GM21360 (cell line): ENCODE measurements around the gene GSK3B.
A peak's percentile ranks its signal among the peaks of the same experiment; 100 is the strongest.
"Not testable (repeated sequence)": the region's sequence is repeated elsewhere in the genome, so short reads cannot be mapped to it uniquely, and the experiment has no call there.

Experiments used
- ATAC-seq: cut with Tn5 transposase; IDR thresholded peaks from one replicate; pipeline ENCODE4 v1.9.1; 2021; ENCODE audit warnings: mild to moderate bottlenecking, moderate library complexity; ENCODE audit not compliant: unreplicated experiment

The GSK3B gene

DNA sequence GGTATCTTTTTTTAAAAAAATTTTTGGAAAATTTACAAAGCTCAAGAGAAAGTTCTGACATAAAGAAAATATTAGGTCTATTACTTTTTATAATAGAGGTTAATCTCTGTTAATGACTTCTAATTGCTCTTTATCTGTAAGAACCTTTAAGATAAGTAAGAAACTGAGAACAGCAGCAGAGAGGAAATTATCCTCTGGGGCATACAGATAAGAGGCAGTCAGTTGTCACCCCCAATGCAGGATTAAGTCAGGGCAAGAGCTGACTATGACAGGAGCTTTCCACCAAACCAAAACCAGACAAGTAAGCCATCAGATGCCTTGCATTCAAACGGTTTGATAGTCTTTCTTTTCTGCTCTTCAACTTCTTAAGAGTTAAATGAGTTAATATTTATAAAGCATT is 149.0 kb downstream of the GSK3B start:
- no peak for ATAC-seq

DNA sequence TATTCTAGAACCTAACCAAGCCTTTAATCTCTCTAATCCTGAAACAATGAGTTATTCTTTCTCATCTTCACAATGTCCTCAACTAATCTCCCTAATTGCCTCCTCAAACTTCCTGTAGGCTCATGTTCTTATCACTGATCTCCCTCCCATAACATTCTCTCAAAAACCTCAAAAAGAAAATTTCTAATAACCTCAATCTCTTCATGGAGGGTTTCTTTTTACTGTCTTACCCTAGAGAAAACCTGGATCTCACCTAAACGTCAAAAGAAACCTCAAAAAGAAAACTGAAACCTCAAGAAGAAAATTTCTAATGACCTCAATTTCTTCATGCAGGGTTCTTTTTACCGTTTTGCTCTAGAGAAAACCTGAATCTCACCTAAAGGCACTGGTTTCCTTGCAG is 150.2 kb downstream of the GSK3B start:
- no peak for ATAC-seq

DNA sequence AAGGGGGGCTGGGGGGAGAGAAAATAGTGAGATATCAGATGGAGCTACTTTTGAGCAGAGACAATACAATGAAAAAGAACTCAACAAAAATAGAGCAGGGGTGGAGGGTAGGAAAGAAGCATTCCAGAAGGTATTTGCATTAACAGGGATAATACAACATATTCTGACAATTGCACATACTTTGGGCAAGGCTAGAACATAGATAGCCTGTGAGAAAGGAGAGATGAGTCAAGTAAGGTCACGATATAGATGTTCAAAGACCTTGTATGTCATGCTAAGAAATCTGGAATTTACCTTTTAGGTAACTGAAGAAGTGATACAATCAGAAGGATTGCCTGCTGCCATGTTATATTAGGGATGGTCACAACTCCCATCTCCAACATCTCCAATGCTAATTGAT is 155.2 kb downstream of the GSK3B start:
- ATAC-seq: no peak

DNA sequence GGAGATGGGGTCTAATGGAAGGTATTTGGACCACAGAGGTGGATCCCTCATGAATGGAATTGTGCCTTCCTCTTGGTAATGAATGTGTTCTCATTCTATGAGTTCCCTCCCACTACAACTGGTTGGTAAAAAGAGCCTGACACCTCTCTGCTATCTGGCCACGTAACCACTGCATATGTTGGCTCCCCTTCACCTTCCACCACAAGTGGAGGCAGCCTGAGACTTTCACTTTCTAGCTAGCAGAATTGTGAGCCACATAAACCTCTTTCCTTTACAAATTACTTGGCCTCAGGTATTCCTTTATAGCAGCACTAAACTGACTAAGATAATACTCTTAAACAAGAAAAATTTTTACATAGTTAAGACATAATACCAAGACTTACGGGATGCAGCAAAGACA is 157.0 kb downstream of the GSK3B start:
- ATAC-seq: peak; percentile 99

DNA sequence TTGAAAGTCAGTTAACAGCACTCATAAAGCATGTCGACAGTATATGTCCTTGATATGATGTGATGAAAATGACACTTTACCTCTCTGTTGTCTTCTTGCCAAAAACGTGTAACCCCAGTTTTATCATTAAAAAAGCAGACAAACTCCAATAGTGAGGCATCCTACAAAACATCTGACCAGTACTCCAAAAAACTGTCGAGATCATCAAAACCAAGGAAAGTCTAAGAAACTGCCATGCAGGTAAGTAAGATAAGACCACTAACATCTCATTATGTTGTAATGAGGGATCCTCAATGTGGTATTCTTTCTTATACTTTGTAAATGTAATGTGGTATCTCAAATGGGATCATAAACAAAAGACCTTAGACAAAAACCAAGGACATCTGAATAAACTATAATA is 160.0 kb downstream of the GSK3B start:
- no peak for ATAC-seq

DNA sequence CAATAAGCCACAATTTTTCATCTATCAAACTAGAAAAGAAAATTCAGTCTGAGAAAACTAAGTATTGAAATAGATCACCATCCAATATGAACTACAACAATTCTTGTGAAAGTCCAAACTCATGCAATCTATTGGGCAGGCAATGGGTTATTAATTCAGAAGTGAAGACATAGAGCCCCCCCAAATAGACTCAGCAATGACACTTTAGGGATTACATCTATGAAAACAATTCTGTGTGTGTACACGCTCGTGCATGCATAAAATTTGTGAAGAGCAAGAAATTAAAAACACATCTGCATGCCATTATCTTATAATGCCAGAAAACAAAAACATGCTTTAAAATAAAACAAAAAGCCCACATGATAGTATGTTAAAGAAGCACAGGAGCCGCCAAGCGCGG is 161.0 kb downstream of the GSK3B start:
- ATAC-seq: no peak

DNA sequence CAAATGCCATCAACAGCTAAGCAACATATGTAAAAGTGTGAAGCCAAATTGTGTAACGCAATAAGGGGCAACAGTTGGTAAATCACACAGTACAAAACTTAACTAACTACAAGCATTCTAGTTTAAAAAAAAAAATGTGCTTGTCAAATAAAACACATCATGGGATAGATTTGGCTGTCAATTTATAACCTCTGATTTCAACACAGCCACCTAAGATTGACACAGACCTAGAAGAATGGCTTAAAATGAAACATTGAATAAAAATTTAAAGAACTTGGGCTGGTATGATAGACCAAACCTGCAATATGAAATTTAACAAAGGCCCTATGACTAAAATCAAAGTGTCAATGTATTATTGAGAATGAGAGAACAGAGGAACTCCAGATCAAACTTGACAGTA is 164.0 kb downstream of the GSK3B start:
- ATAC-seq: no peak

DNA sequence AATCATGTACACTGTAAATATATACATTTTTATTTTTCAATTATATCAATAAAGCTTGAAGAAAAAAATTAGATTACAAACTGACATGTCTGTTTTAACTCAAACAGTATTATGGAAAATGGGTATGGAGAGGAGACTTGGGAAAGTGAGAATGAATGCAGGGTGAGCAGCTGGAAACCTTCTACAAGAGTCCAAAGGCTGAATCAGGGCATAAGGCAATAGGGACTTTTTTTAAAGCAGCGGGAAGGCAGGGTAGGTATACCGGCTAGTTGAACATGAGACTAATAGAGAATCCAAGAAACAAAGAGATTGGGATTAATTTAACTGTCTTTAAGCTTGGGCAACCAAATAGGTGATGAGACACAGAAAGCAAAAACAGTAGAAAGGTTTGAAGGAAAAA is 167.1 kb downstream of the GSK3B start:
- no peak for ATAC-seq

DNA sequence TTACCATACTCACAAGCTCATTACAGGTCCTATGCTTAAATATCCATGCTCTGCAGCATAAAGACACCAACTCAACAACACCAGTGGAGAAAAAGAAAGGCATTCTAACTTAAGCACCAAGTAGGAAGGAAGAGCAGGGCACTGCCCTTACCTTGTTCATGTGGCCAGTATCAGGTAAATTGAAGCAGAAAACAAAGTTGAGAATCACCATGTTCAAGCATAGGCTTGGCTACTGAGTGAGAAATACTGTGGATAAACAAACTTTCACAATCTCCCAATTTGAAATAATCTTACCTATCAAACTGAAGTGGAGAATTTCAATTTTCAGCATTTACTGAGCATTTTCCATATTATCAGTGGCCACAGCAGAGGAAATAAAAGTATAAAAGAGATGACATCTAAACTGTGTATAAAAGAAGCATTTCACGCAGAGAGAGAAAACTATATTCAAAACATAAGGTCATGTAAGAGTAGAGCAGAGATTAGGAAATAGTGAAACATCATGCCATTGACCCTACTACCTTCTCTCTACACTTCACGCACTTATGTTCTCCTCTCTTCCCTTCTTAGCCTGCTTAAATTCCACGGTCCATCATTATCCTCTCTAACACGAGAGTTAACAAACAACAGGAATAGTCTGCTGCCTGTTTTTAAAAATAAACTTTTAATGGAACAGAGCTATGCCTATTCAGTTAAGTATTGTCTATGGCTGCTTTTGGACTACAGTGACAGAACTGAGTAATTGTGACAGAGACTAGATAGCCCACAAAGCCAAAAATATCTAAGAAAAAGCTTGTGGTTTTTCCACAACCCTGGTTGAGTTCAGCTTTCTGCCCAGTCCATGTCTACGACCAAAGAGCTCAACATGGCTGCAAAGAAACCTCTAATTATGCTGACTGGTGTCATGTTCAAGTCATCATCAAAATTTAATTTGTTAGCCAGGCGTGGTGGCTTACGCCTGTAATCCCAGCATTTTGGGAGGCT is 169.8 kb downstream of the GSK3B start:
- ATAC-seq: no peak

DNA sequence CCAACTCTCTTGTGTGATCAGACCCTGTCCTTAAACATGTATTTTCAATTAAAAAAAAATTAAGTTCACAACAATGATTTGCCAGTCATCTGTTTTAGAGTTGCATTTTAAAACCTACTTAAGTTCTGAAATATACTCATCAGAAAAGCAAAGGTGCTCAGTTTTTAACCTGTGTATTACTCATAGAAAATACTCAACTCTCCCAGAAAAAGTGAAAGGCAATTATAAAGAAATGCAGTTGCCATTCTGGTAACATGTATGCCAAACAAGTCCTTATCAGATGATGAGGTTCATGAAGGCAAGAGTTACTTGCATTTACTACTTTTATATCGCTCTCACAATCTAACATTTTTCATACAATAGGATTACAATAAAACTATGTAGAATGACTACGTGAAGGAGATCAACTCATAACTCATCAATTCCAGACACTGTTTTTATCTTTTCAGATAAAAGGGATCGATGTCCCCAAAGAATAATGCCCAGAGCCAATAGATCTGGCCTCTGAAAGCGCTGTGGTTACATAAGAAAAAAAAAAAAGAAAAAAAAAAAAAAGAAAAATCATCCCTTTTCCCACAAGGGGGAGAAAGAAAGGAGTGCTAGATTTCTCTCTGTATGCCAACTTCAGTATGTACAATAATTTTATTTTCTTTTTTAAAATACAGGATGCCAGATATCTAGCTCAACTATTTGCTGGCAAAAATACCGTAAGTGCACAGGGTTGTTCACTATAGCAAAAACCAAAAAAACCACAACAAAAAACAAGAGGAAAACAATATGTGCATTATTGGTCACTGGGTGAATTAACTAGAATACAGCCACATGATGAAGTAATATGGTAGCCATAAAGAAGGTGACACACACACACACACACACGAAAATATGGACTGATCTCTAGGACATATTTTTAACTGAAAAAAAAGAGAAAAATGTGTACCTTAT is 175.0 kb downstream of the GSK3B start:
- no peak for ATAC-seq

DNA sequence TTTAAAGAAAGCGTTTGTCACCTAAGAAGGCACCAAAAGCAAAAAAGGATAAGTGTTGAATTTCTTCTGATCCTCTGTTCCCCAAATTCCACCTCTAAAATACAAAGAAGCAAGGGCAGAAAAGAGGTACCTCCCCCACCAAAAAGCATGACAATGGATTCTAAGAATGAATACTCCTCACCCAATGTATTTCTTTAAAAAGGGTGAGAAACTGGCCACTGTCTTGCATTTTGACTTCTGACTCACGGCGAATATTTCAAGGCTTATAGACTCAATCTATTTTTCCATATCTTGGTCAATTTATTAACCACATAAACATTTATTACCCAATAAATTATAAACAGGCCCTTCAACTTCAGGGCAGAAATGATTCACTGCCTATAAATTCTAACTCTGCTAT is 181.2 kb downstream of the GSK3B start:
- ATAC-seq: no peak

DNA sequence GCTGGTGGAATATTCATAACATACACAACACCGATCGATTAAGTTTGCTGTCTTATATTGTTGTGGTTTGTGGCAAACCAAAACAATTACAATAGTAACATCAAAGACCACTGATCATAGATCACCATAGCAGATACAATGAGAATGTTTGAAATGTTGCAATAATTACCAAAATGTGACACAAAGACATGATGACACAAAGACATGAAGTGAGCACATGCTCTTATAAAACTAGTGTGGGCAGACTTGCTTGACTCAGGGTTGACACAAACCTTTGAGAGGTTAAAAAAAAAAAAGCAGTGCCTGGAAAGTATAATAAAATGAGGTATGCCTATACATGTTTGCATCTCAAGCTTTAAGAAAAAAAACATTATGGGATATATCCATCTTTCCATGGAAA is 182.0 kb downstream of the GSK3B start:
- no peak for ATAC-seq

DNA sequence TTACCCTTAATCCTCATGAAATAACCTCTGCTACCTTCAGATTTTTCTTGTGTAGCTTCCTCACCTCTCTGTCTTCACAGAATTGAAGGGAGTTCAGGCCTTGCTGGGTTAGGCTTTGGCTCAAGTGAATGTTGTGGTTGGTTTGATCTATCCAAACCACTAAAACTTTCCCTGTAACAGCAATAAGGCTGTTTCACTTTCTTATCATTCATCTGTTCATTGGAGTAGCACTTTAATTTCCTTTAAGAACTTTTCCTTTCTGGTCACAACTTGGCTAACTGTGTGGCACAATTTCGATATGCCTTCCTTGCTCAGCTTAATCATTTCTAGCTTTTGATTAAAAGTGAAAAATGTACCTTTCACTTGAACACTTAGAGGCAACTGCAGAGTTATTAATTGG is 182.5 kb downstream of the GSK3B start:
- no peak for ATAC-seq

DNA sequence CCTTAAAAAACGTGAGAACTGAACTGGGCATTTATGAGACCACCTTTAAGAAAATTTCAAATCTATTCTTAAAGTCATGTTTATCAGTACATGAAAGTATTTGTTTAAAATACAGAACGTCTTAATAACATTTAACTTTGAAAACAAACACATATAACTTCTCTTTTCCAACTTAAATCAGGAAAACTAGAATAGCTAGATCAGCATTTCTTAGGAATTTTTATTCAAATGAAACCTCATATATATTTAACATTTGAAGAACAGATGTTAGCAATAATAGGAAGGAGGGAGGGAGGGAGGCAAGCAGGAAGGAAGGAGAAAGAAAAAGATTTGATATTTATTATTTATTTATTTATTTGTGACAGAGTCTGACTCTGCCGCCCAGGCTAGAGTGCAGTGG is 192.2 kb downstream of the GSK3B start:
- ATAC-seq: no peak

DNA sequence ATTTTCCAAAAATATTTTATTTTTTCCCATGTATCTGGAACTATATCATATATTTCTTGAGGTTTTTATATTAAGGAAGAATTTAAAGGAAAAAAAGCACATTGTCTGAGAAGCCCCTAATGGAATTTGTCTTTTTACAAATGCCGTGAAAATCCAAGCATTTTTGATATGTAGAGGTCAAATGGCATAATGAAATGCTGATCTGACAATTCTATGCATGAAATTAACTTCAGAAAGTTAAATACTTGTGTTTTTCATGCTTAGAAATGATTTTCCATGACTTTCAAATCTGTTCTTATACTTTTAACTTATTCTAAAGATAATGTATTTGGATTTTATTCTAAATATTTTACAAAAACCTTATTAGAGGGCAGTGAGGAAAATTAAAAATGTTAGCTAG is 193.1 kb downstream of the GSK3B start:
- ATAC-seq: no peak

DNA sequence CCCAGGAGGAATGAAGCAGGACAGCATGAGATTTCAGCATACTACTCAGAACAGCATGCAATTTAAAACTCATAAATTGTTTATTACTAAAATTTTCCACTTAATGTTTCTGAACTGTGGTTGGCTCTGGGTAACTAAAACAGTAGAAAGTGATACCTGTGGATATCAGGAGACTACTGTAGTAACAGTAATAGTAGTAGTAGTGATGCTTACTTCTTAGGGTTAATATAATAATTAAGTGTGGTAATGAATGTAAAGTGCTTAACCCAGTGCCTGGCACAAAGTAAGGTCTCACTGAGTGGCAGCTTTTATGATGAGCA is 195.1 kb downstream of the GSK3B start:
- ATAC-seq: no peak

DNA sequence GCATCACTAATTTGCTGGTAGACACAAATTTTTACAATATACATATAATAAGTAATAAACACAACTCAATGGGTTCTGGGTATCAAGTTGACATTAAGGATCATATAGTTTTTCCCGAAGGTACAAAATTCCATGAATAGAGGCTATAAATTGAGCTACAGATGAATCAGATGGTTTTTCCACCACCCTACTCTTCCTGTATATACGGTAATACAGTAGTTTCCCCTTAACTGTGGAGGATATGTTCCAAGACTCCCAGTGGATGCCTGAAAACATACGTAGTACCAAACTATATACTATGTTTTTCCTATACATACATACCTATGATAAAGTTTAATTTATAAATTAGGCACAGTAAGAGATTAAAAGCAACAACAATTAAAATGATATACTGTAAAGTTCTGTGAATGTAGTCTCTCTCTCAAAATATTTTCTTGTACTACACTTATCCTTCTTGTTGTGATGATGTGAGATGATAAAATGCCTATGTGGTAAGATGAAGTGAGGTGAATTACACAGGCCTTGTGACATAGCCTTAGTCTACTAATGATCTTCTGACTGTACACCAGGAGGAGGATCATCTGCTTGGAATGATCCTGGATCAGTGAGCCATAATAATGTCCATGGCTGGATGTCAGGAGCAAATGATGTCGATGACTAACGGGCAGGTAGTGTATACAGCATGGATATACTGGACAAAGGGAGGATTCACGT is 195.6 kb downstream of the GSK3B start:
- ATAC-seq: no peak

DNA sequence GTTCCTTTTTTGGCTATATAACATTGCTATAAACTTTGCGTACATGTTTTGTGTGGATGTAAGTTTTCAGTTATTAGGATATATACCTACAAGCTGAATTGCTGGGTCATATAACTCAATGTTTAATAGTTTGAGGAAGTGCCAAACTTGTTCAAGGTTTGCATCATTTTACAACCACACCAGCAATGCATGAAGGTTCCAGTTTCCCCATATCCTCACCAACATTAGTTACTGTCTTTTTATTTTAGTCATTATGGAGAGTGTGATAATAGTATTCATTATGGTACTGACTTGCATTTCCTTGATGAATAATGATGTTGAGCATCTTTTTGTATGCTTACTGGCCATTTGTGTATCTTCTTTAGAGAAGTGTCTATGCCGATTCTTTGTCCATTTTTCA is 200.1 kb downstream of the GSK3B start:
- no peak for ATAC-seq

DNA sequence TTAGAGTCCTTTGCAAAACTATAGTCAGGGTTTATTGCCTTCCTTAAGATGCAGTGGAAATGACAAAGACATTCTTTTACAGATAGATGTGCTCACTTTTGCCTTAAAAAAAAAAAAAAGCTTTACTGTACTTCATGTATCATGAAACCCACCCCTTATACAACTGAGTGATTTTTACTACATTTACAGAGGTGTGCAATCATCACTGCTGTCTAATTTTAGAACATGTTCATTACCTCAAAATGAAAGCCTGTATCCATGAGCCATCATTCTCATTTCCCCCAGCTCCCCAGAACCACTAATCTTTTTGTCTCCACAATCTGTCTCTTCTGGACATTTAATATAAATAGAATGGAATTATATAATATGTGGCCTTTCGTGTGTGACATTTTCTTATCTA is 200.5 kb downstream of the GSK3B start:
- ATAC-seq: no peak

DNA sequence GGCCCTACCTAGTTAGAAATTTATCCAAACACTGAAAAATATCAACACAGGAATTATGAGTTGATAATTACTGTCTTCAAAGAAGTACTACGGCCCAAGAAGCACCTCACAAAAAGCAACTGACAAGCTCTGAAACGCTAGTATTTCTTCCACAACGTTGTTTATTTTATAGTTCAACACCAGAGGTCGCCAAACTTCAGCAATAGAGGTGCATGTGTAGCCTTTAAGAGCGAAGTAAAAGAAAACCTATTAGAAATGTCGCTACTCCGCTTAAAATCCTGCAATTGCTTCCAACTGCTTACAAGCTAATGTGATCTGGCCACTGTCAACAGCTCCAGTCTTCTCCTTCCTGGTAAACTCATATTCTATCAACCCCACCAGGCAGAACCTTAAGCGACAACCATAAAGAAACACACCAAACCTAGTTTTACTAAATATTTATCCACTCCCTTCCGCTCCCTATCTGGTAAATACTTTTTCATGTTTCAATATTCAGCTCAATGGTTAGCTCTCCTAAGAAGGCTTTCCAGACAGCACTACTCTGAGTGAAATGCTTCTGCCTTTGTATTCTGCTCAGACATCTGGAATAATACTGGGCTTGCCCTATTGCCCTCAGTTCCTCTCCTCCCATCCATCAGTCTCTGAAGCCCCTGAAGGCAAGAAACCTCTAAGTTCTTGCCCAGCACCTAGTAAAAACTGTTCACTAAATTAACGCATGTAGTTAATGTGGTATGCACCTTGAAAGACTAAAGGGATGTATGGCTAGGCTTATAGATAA is 202.1 kb downstream of the GSK3B start:
- ATAC-seq: peak; percentile 70

DNA sequence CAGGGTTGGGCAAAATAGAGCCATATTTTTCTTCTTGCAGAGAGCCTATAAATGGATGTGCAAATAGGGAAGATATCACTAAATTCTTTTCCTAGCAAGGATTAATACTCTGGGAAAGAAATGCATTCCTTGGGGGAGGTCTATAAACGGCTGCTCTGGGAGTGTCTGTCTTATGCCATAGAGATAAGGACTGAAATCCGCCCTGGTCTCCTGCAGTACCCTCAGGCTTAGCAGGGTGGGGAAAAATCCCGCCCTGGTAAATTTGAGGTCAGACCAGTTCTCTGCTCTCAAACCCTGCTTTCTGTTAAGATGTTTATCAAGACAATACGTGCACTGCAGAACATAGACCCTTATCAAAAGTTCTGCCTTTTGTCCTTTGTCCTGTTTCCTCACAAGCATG is 205.6 kb downstream of the GSK3B start:
- ATAC-seq: not testable (repeated sequence)
